SIG-M5 (cell line): ENCODE results near the gene POLR2A.

Experiments used
- DNase-seq: peaks from one replicate; lab custom pipeline; 2025; lab: John Stamatoyannopoulos, UW

The POLR2A gene

DNA sequence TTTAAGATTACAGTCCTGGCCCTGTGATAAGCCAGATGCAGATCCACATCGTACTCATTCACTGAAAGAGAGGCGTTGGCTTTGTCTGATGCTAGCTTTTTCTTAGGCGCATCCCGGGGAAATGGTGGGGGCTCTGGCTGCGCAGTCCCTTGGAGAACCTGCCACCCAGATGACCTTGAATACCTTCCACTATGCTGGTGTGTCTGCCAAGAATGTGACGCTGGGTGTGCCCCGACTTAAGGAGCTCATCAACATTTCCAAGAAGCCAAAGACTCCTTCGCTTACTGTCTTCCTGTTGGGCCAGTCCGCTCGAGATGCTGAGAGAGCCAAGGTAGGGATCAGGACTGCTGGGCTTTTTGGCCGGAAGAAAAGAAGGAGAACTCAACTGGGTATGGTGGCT is 24.0 kb downstream of the POLR2A start:
- no peak for DNase-seq

DNA sequence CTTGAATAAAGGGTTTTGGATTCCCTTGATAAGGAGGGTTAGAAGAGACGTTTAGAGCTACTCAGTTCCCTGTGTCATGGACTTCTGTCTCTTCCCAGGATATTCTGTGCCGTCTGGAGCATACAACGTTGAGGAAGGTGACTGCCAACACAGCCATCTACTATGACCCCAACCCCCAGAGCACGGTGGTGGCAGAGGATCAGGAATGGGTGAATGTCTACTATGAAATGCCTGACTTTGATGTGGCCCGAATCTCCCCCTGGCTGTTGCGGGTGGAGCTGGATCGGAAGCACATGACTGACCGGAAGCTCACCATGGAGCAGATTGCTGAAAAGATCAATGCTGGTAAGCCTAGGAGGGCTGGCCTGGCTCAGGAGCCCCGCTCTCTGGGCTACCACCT is 24.7 kb downstream of the POLR2A start:
- DNase-seq, result no peak

DNA sequence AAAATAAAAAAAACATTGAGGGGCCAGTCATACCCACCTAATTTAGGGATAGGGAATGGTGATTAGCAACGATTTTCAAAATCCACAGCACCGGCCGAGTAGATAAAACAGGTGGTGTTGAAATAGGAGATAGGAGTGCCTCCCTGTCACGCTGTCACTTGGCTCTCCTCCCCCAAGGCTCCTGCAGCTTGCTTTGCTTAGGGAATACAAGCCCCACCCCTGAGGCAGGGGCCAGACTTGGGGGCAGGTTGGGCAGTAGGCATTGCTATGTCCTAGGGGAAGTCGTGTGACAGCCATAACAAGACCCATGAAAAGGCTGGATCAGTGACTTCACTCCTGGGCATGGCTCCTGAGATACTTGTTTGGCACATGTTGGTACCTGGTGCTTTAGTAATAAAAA is 25.8 kb downstream of the POLR2A start:
- no peak for DNase-seq

DNA sequence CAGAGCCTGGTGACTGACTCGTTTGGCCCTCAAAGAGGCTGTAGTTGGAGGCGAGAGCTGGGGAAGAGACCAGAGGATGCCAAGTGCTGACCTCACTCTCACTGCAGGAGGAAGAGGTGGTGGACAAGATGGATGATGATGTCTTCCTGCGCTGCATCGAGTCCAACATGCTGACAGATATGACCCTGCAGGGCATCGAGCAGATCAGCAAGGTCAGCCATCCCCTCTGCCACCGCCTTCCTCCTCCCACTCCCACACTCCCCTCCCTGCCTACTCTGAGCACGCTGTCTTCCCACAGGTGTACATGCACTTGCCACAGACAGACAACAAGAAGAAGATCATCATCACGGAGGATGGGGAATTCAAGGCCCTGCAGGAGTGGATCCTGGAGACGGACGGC is 26.9 kb downstream of the POLR2A start:
- no peak for DNase-seq

DNA sequence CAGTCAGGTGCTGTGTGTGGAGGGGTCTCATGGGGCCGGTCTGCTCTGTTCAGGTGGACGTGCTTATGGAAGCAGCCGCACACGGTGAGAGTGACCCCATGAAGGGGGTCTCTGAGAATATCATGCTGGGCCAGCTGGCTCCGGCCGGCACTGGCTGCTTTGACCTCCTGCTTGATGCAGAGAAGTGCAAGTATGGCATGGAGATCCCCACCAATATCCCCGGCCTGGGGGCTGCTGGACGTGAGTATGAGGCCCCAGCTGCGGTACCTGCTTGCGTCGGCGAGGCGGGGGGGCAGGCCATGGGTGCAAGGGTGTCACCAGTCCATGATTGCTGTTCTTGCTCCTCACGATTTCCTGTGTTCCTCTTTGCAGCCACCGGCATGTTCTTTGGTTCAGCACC is 27.9 kb downstream of the POLR2A start:
- no peak for DNase-seq

DNA sequence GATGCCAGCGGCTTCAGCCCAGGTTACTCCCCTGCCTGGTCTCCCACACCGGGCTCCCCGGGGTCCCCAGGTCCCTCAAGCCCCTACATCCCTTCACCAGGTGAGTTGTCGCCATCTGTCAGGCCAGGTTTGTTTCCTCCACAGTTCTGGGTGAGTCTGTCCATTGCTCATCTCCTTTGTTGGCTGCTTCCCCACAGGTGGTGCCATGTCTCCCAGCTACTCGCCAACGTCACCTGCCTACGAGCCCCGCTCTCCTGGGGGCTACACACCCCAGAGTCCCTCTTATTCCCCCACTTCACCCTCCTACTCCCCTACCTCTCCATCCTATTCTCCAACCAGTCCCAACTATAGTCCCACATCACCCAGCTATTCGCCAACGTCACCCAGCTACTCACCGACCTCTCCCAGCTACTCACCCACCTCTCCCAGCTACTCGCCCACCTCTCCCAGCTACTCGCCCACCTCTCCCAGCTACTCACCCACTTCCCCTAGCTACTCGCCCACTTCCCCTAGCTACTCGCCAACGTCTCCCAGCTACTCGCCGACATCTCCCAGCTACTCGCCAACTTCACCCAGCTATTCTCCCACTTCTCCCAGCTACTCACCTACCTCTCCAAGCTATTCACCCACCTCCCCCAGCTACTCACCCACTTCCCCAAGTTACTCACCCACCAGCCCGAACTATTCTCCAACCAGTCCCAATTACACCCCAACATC is 28.8 kb downstream of the POLR2A start:
- no peak for DNase-seq

DNA sequence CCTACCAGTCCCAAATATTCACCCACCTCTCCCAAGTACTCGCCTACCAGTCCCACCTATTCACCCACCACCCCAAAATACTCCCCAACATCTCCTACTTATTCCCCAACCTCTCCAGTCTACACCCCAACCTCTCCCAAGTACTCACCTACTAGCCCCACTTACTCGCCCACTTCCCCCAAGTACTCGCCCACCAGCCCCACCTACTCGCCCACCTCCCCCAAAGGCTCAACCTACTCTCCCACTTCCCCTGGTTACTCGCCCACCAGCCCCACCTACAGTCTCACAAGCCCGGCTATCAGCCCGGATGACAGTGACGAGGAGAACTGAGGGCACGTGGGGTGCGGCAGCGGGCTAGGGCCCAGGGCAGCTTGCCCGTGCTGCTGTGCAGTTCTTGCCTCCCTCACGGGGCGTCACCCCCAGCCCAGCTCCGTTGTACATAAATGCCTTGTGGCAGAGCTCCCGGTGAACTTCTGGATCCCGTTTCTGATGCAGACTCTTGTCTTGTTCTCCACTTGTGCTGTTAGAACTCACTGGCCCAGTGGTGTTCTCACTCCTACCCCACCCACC is 29.8 kb downstream of the POLR2A start:
- DNase-seq, result no peak

DNA sequence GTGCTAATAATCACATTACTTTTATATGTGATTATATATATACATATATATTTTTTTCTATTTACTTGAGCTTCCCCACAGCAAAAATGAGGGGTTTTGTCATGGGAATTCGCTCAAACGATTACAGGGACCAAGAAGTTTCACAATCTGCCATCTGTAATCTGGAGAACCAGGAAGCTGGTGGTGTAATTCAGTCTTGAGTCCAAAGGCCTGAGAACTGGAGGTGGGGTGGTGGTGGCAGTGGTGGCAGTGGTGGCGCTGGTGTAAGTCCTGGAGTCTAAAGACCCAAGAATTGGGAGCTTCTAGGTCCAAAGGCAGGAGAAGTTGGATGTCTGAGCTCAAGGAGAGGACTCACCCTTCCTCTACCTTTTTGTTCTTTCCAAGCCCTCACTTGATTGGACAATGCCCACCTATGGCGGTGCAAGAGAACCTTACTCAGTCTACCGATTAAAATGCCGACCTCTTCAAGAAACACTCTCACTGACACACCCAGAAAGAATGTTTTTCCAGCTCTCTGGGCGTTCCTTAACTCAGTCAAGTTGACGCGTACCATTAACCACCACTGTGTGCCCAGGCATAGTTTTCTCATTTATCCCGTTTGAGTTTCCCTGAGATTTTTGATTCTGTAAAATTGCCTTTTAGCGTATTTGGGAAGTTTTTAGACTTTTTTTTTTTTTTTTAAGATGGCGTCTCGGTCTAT is 31.9 kb downstream of the POLR2A start:
- no peak for DNase-seq

DNA sequence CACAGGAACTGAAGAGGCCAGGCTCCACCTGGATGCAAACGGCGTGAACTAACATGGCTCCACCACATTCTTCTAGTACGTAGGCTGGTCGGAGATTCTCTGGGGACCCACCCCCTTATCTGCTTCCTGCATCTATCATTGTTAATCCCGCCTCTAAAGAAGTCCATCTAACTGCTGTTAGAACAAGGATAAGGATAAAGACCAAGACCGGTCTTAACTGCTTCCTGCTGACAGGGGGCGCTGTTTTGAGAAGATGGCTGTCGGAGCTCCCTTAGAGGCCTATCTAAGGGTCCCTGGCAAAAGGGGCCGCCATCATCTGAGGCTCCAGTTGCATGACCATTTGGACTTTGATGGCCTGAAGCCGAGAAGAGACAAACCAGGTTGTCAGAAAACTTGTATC is 38.9 kb downstream of the POLR2A start:
- DNase-seq, result no peak

DNA sequence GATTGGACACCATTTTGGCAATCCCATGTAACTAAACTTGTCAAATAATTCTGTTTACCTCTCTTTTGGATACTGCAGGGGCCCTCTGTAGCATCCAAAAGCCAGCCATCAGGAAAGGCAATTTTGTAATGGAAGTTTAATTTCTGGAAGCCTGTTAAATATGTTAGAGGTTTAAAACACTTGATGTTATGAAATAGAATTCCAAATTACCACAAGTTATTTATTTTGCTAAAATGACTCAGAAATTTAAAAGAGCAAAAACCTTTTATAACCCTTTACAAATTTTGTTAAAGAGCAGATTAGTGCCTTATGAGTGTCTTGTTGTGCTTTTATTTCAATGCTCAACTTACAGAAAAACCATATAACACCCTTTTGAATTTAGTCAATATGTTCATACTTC is 44.7 kb downstream of the POLR2A start:
- DNase-seq, result no peak

DNA sequence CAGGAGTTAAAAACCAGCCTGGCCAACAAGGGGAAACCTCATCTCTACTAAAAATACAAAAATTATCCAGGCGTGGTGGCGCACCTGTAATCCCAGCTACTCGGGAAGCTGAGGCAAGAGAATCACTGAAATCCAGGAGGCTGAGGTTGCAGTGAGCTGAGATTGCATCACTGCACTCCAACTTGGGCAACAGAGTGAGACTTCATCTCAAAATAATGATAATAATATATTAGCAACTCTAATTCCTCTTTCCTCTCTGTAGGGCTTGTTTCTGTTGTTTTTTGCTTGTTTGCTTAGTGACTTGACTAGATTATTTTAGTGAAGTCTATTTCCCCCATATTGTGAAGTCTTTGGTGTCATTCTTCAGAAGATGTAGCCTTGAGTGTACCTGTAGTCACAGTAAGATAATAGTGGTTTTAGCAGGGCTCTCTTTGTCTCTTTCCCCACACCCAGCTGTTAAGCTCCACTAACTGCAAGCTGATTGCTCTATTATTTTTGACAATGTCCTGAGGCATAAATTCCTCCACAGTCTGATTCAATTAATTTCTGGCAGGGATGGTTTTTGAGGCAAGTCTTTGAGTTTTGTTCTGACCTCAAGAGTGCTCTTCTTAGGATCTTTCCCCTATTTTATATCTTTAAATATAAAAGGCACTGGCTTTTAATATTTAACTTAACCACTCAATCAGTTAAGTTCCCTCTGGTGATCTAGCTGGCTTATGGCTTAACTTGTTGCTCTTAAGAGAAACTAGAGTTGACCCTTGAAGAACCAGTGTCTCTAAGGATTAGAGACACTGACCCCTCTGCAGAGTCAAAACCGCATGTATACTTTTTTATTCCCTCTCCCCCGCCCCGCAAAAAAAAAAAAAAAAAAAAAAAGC is 46.1 kb downstream of the POLR2A start:
- no peak for DNase-seq

DNA sequence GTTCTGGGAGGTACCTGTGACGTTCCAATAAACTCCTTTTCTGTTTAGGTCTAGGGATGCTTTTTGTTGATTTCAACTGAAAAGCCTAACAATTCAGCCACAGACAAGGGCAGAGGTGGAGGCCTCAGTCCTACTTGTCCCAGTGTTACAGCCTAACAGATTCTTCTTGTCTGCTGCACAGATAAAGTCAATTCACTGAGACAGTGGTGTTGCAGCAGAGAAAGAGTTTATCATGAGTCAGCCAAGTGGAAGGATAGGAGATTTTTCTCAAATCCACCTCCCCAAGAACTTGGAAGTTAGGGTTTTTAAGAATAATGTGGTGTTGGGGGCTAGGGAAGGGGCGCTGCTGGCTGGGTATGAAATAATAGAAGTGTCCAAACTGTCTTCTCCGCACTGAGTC is 53.9 kb downstream of the POLR2A start:
- DNase-seq, result no peak

DNA sequence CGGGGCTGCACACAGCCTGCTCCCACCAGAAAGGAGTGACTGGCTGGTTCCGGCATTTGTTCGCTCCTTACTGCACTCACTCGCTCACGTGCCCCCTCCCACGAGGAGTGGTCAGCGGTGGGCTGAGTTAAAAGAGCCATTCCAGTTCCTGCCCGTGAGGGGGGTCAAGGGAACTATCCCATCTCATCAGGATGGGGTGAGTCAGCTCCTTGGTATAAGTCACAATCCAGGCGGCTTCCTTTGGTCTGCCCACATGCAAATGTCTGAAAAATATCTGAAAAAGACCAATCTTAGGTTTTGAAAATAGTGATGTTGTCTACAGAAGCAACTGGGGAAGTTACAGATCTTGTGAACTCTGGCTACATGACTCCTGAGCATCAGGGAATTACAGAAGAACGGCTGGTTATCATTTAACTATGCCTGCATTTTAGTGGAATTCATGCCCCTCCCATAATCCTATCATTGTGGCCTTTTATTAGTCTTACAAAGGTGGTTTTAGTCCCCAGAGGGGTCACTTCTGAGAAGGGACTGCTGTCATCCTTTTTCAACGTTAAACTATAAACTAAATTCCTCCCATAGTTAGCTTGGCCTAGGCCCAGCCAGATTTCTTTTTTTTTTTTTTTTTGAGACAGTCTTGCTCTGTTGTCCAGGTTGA is 54.9 kb downstream of the POLR2A start:
- DNase-seq, result no peak

DNA sequence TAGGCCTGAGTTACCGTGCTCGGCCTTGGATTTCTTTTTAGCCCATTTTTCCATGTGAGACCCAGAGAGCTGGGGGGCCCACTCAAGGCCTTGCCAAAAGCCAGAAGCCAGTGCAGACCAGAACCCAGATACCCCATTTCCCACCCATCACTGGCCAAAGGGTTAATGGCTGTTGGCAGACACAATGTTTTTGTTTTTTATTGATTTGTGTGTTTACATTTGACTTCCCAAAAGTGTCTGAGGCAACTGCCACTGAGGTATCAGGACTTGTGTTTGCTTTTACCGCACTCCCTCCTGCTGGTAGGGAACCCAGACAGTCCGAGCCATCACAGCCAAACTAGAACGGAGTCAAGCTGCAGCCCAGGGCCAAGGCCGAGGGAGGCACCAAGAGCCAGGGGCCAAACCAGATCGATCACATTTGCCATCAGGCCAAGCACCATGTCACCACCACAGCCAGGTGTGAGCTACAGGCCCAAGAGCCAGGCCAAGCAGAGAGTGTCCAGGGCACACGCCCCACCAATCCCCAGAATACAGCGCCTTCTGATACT is 57.0 kb downstream of the POLR2A start:
- no peak for DNase-seq

DNA sequence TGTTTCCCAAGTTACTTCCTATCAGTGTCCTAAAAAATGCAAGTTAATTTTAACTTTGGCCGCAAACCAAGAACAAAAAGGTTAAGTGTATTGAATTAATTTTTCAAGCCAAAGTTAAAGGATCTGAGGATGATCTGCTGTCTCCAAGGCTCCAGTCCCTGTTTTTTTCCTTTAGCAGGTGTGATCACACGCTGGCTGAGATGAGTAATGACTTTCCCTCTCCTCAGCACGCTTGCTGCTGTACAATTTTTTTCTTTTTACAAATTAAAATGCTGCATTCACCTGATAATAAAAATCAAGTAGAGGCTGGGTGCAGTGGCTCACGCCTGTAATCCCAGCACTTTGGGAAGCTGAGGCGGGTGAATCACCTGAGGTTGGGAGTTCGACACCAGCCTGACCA is 60.7 kb downstream of the POLR2A start:
- DNase-seq, result no peak

DNA sequence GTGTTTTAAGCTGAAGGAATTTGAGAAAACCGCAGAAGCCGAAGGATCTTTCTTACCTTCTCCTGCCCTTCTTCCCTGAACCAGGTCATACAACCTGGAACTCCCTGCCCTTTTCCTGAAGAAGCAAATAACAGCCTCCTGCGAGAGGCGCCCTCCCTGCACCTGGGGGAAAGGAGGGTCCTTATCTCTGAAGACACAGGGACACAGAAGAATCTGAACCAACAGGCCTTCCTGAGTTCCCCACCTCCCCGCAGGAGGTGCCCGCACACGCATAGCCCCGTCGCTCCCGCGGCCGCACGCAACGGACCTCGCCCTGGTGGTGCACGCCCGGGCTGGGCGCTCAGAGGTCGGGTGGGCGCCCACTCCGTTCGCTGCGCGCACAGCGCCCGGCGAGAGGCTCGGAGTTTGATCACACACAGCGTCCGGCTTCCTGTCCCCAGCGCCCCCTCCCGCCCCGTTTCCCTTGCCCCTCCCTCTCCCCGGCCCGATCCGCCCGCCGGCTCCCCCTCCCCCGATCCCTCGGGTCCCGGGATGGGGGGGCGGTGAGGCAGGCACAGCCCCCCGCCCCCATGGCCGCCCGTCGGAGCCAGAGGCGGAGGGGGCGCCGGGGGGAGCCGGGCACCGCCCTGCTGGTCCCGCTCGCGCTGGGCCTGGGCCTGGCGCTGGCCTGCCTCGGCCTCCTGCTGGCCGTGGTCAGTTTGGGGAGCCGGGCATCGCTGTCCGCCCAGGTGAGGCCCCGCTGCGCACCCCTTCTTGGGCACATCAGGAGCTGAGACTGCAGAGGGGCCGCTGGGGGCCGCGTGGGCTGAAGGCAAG is 64.6 kb downstream of the POLR2A start, which contains the start of gene TNFSF12:
Gene TNFSF12 (plus strand): TSS at position 474 of the 816 bp plus-strand sequence. CDS start 96 bp downstream, at position 570.
- DNase-seq, result no peak
